HG03139 (cell line): ENCODE measurements around the gene SLC43A2.
"Not testable (repeated sequence)": the region's sequence is repeated elsewhere in the genome, so short reads cannot be mapped to it uniquely, and the experiment has no call there.

Experiments used
- ATAC-seq: cut with Tn5 transposase; IDR thresholded peaks from one replicate; pipeline ENCODE4 v1.9.1; 2021; ENCODE audit not compliant: unreplicated experiment

Gene SLC43A2

GRCh38 chr17:1627982-1628855 lies at the start of gene SLC43A2:
Gene SLC43A2 (minus strand): TSS chr17:1628834. CDS start chr17:1627874, 960 bp downstream.
- ATAC-seq = peak; percentile 36

GRCh38 chr17:1676401-1676800 lies 47.8 kb upstream of the SLC43A2 start:
- ATAC-seq = no peak

GRCh38 chr17:1673041-1673785 lies 44.6 kb upstream of the SLC43A2 start:
- ATAC-seq = no peak

GRCh38 chr17:1663934-1664333 lies 35.3 kb upstream of the SLC43A2 start:
- not testable (repeated sequence) for ATAC-seq

- no peak for ATAC-seq
Measured at GRCh38 chr17:1661045-1661444, 32.4 kb upstream of the SLC43A2 start.

GRCh38 chr17:1658100-1658499 lies 29.5 kb upstream of the SLC43A2 start:
- ATAC-seq = no peak

- ATAC-seq = no peak
Measured at GRCh38 chr17:1653735-1654134, 25.1 kb upstream of the SLC43A2 start.

GRCh38 chr17:1652794-1653193 lies 24.2 kb upstream of the SLC43A2 start:
- not testable (repeated sequence) for ATAC-seq

- ATAC-seq = no peak
Measured at GRCh38 chr17:1651559-1651844, 22.9 kb upstream of the SLC43A2 start.

- no peak for ATAC-seq
Measured at GRCh38 chr17:1650731-1651558, 22.3 kb upstream of the SLC43A2 start.

GRCh38 chr17:1649844-1650501 lies 21.3 kb upstream of the SLC43A2 start, which contains the start of gene RILP:
Gene RILP (minus strand): TSS chr17:1649866. CDS start chr17:1649804, 62 bp downstream.
- ATAC-seq = no peak

GRCh38 chr17:1648963-1649843 lies 20.6 kb upstream of the SLC43A2 start:
- peak; percentile 34 for ATAC-seq

GRCh38 chr17:1648173-1648962 lies 19.7 kb upstream of the SLC43A2 start:
- peak; percentile 43 for ATAC-seq

- ATAC-seq = no peak
Measured at GRCh38 chr17:1647802-1648171, 19.2 kb upstream of the SLC43A2 start.

GRCh38 chr17:1646199-1646875 lies 17.7 kb upstream of the SLC43A2 start:
- no peak for ATAC-seq

GRCh38 chr17:1645207-1646171 lies 16.9 kb upstream of the SLC43A2 start, which contains the start of gene SCARF1:
Gene SCARF1 (minus strand): TSS chr17:1645732. CDS start chr17:1645697, 35 bp downstream.
- no peak for ATAC-seq
